Measurements from ENCODE around the gene SLC12A7. TPM values are rescaled to one million over a fixed set of nuclear protein-coding genes. Genes with fewer than 3 reads are reported as not detected.
"Not testable (repeated sequence)": the region's sequence is repeated elsewhere in the genome, so short reads cannot be mapped to it uniquely, and the experiment has no call there.

Gene SLC12A7
- total RNA-seq = 21.6 and 23.1 TPM in 2 replicates

DNA sequence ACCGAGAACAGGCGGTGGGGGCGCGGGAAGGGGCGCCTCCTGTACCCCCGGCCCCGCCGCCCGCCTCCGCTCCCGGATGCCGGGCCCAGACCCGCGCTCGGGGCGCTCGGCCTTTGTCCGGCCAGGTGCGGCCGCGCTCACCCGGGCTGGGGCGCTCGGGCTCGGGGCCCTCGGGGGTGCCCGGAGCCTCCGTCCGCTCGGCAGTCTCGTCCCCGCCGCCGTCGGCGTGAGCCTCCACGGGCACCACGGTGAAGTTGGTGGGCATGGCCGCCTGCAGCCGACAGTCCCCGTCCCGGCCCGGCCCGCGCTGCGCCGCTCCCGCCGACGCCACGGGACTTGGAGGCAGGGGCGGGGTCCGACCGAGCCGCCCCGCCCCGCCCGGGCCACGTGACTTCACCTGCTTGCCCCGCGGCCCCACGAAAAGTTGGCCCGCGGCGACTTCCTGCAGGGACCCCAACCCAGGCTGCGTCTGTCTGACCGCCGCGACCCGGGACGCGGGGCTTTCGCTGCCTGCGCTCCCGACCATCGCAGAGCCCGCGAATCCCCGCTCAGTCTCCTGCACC lies at the start of gene SLC12A7:
Gene SLC12A7 (minus strand): TSS at position 337 of the 563 bp plus-strand sequence. CDS start 72 bp downstream, at position 265.
- DNase-seq (ENCODE audit: low read depth, low spot score) = no peak

DNA sequence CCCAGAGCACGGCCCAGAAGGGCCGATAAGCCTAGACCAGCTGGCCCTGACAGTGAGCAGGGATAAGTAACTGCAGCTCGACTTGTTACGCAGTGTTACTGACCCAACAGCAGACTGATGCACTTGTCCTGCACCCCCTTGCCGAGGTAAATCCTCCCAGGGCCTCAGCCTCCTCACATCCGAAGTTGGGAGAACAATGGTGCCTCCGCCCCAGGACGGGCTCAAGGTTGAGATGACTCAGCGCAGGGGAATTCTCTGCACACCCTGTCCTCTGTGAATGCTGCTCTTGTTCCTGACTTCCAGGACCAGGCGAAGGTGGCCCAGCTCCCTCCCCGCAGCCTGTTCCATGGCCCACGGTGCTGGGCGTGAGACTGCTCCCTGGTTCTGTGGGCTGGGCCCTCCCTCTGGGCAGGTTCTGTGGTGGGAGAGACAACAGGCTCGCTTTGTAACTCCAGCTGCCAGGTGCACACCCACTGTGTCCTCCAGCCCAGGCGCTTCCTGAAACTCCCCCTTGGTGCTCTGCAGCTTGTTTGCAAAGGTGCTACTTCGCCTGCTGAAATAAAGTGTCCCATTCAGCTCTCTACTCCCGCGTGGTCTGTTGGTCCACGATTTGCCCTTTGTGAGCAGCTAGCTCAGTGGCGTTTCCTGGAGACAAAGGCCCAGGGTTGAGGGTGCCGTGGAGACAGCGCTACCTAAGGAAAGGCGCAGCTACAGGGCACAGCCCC lies 49.4 kb upstream of the SLC12A7 start:
- no peak for DNase-seq (ENCODE audit: low read depth, low spot score)

DNA sequence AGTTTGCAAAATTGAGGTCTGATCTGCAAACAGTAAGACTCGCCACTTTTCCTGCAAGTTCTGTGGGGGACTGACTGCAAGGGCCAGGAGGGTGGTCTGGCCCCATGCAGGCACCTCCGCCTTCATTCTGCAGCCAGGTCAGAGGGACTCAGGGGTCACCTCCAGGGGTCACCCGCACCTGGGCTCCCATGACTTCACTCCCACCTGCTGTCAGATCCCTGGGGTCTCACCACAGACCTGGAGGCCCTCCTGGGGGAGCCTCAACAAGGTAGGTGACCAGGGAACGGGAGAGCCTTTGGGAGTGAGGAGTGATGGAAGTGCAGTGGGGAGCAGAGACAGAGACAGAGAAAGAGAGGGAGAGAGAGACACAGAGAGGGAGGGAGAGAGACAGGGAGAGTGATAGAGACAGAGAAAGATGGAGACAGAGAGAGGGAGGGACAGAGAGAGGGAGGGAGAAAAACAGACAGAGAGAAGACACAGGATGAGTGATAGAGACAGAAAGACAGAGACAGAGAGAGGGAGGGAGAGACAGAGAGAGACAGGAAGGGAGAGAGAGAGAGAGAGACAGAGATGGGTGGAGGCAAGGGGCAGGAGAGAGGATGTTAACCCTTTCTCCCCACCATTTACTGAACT lies 48.0 kb upstream of the SLC12A7 start:
- DNase-seq (ENCODE audit: low read depth, low spot score) = no peak

DNA sequence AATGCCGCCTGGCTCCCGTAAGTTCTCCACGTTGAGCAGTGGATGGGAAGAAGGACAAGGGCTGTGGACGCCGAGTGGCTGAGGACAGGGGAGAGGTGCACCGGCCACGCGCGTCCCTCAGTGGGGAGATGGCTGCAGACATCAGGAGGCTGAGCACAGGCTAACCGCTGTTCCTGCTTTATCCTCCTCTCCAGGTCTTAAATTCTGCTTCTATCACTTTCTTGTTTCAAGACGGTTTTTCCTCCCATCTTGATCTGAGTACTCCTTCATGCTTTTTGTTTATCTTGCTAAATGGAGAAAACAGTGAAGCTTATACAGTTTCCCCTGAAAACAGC lies 47.4 kb upstream of the SLC12A7 start:
- no peak for DNase-seq (ENCODE audit: low read depth, low spot score)

DNA sequence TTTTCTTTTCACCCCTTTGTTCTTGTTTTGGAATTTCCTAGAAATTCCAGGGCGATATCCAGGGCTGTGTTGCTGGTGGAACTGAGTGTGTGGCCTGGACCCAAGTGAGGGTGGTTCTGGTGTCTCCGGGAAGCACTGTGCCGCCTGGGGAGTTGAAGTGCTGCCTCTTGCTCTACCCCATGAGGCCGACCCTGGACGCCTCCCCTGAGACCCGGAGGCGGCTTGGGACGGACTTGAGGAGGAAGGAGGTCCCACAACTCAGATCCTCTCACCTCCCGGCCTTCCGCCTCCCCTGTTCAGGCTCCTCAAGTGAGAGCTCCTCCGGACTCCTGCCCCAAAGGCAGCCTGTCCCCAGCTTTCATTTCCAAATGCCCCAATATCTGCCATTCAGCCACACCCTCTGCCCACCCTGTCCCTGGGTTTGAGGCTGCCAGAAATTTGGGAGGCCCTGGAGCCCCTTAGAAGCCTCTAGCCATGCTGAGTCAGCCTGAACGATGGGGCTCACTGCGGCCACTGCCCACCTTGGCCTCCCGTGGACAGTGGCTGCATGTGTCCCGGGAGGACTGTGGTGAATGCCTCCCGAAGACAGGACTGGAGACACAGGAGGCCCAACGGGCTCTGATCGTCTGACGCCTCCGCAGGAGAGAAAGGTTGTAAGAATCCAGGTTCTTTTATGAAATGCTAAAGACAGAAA lies 46.9 kb upstream of the SLC12A7 start:
- DNase-seq (ENCODE audit: low read depth, low spot score) = no peak

DNA sequence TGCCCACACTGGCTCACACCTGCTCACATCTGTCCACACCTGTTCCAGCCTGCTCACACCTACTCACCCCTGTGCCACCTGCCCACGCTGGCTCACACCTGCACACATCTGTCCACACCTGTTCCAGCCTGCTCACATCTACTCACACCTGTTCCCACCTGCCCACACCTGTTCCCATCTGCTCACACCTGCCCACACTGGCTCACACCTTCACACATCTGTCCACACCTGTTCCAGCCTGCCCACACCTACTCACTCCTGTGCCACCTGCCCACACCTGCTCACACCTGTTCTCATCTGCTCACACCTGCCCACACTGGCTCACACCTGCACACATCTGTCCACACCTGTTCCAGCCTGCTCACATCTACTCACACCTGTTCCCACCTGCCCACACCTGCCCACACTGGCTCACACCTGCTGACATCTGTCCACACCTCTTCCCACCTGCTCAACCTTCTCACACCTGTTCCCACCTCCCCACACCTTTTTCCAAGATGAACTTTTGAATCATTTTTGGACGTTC lies 45.7 kb upstream of the SLC12A7 start:
- not testable (repeated sequence) for DNase-seq (ENCODE audit: low read depth, low spot score)

DNA sequence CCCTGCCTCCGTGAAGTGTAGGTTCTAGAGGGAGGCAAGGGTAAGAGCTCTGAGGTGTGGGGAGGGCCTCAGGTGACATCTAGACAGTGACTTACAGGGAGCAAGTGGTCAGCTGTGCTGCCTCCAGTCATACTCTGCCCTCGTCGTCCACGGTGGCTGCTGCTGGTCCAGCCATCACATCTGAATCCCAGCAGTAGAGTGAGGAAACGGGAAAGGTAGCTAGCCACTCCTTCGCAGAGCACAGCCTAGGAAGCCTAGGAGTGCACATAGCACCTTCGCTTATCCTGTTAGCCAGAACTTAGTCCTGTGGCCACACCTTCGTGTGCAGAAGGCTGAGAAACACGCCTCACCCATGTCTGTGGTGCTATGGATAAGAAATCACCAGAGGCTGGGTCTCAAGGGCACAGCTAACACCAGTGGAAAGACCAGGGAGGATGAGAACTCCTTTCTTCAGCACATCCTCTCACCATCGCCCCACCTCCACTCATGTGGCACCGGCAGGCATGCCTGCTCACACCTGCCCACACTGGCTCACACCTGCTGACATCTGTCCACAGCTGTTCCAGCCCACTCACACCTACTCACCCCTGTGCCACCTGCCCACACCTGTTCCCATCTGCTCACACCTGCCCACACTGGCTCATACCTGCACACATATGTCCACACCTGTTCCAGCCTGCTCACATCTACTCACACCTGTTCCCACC lies 45.0 kb upstream of the SLC12A7 start:
- no peak for DNase-seq (ENCODE audit: low read depth, low spot score)

DNA sequence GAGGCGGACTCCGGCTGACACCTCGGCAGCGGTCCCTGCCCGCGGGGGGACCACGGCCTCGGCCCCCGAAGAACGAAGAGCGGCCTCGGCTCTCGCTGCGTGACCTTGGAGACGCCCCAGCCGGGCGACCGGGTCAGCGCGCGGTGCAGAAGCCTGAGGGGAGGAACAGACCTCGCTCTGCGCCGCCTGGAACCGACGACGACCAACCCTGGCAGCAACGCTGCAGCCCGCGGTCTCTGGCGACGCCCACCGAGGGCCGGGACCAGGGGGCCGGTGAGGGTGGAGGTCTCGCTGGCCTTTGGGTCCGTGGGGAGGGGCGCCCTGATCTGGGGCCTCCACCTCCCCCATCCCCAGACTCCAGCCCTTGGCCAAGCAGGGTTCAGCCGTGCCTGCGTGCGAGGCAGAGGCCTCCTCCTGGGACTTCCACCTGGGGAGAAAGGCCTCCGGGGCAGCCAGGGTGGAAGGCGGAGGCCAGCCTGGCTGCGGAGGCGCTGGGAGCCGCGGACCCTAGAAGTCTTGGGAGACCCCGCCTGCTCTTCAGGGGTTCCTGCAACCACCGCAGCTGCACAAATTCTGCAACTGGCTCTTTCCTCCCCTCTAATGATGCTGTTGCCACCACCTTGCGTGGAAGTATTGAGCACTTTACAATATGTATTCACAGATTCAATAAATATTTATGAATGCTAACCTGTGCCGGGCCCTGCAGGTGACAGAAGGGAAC lies 44.3 kb upstream of the SLC12A7 start:
- no peak for DNase-seq (ENCODE audit: low read depth, low spot score)

DNA sequence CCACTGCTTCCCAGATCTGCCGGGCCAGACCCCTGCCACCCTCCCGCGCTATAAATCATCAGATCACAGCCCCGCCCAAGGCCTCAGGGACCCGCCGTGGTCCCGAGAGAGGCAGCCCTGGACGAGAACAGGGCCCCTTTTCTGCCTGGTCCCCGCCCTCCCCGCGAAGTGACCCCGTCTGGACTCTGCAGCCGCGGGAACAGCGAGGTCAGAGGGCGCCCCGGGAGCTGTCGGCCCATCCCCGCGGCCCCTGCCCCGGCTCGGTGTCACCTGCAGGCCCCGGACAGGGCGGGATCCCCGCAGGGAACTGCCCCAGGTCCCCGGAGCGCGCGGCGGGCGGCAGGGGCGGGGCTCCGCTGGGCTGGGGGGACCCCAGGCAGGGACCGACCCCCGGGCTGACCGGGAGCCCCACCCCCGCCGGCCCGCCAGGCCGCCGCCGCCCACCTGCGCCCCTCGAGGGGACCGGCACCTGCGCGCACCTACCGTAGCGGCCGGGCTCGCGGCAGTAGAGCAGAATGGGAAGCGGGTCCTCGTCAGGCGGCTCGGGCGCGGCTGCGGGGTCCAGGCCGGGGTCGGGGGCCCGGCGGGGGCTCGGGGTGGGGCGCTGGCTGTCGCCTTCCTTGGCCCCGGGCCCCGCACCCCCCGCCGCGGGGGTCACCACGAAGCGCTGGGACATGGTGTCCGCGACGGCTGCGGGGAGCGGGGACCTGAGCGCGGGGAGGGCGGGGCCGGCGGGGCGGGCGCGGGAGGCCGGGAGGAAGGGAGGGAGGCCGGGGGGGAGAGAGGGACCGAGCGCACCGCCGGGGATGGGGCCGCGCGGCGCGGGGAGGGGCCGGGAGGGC lies 43.5 kb upstream of the SLC12A7 start:
- DNase-seq (ENCODE audit: low read depth, low spot score) = no peak

DNA sequence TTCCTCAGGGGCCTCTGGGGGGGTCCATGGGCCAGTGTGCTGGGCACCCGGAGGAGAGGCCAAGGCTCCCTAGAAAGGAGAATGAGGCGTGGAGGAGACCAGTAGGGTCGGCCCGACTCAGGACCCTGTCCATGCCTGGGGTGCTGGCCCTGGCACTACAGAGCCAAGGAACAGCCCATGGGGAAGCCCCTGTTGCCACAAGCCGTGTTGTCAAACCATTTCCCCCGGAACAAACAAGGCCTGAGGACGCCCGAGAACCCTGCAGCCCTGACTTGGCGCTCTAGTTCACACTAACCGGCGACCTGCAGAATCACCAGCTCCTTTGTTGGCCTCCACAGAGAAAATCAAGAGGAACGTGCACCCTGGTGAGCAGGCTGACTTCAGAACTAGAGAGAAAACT lies 41.6 kb upstream of the SLC12A7 start:
- no peak for DNase-seq (ENCODE audit: low read depth, low spot score)

DNA sequence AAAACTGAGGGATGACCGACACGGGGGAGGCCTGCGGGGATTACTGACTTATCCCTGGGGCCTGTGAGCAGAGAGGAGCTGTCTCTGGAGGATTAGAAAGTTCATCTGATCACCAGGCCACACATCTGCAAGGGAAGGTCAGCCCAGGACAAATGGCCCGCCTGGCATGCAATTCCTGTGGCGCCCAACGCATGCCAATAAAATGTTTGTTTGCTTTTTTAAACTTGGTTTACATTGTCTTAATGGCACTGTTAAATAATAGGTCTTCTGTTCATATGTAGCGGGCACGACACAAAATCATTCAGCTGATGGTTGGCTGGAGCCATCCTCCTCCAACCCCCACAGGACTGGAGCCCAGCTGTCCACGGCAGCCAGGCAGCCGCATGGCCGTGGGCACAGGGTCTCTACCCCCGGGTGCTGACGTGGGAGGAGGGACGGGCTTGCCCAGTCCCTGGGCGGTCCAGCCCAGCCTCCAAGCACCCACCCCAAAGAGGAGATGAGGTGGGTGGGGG lies 41.0 kb upstream of the SLC12A7 start:
- DNase-seq (ENCODE audit: low read depth, low spot score) = no peak

DNA sequence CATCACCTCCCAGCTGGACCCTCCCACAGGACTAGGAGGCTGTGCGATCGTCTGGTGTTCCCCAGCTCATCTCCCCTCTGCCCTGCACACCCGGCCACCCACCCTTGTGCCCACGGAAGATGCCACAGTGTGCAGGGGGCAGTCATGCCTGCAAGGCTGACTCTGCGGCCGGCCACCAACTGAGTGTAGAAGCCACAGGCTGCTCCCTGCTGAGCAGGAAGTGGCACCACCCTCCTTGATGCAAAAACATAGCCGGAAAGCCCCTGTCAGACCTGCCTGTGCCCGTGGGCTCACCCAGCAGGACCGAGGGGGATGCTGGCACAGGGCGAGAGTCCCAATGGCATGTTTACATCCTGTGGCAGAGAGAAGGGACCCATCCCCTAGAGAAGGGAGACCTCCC lies 40.3 kb upstream of the SLC12A7 start:
- DNase-seq (ENCODE audit: low read depth, low spot score) = no peak

DNA sequence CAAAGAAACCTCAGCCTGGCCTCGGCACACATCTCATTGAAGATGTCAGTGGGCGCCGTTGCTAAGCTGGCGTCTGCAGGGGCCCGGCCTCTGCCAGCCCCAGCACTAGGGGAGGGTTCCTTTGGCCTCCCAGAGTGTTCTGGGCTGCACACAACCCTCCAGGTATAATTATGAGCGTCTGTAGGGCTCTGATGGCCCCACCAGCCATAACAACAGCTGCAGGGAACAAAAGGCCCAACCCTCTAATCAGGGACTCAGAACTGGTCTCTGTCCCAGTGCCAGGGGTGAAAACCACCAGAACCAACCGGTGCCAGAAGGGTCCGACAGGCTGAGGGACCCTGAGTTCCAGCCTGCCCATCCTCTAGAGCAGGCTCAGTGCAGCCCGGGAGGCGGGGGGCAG lies 39.5 kb upstream of the SLC12A7 start:
- DNase-seq (ENCODE audit: low read depth, low spot score) = no peak

DNA sequence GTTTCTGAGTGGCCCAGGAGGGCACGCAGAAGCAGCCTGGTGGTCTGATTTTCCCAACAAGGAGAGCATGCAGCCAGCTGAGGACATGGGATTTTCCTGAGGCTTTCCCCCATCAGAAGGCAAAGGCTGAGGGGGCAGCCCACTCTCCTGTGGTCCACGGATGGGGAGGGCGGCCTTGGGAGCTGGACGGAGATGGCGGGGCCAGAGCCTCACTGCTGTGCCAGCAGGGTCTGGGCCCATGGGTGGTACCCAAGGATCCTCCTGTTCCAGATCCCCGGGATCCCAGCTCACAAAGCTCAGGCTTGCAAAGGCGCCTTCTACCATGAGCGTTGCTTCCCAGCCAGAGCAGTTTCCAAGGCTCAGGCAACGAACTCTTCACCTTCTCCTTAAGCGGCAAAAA lies 39.0 kb upstream of the SLC12A7 start:
- no peak for DNase-seq (ENCODE audit: low read depth, low spot score)

DNA sequence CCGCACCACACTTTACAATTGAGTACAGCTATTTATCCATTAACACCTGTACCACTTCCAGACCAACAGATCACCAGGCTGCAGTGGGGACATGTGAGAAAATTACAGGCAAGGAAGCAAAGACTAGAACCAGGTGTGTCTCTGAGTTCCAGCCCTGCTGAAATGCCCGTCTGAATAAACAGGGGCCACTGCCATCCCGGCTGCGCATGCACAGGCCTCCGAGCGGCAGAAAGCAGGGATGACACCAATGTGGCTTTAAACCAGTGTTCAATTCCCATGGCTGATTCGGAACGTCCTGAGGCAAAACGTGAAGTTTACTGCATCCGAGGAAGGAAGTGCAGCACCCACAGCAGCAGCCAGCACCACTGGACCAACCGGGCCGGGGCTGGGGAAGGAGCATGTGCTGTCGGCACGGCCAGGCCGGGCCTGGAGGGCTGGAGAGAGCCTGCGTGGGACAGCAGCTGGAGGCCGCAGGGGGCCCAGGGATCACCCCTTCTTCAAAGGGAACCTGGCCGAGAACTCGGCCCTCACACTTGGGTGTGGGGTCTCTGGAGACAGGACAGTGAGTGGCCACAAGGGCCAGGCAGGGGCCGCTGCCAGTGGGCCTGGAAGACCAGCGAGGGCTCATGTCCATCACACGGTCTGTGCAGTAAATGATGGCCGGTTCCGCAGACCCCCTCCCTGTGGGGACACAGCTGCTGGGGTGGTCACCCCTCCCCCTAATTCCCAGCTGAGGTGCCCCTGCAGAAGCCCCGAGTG lies 33.0 kb upstream of the SLC12A7 start:
- no peak for DNase-seq (ENCODE audit: low read depth, low spot score)

DNA sequence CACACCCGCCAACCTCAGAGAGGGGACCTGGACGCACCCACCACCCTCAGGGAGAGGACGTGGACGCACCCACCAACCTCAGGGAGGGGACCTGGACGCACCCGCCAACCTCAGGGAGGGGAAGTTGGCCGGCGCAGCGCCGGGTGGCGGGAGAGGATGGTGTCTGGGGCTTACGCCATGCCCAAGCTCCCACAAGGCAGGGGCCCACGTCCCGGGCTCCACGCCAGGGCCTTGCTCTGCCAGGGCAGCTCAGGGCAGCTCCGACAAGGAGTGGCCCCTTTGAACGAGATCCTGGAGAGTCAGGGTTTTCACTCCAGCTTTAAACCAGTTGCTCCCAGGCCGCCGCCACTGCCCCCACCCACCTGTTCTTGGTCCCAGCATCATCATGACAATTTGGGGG lies 32.2 kb upstream of the SLC12A7 start:
- no peak for DNase-seq (ENCODE audit: low read depth, low spot score)

DNA sequence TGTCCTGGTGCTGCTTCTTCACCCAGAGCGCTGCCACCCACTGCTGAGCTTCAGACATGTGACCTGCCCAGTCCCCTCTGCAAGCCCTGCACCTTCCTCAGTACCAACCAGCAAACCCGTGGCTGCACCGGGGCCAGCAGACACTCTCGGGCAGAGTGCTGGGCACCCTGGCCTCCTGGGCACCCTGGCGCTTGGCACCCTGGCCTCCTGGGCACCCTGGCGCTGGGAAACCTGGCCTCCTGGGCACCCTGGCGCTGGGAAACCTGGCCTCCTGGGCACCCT lies 31.7 kb upstream of the SLC12A7 start:
- no peak for DNase-seq (ENCODE audit: low read depth, low spot score)

DNA sequence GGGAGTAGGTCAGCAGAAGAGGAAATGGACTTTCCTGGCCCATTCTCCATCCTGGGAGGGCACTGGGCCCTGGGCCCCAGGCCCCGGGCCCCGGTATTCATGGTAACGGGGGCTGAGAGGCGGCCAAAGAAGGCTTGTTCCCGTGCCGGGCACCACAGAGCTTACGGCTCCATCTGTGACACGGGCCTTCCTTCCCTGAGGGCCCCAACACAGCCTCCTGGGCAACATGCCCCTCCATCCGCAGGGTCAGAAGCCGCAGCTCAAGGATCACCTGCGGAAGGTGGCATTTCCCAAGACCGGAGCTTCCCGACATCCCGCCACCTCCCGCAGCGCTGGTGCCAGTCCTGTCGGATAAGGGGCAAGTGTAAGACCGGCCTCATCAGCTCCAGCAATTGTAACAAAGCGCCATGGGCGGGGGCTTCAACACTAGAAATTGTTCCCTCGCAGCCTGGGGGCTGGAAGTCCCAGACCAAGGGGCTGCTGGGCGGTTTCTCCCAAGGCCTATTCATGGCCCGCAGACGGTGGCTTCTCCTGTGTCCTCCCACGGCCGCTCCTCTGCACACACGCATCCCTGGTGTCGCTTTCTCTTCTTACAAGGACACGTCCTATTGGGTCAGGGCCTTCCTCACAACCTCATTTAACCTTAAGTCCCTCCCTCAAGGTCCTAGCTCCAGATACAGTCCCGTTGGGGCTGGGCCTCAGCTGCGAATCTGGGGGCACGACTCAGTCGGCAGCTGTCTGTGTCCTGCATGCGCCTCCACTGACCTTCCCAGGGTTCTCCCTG lies 31.2 kb upstream of the SLC12A7 start:
- DNase-seq (ENCODE audit: low read depth, low spot score) = no peak
